Right lobe of liver (tissue), 4 donors: ENCODE measurements around the gene PRXL2A.

ENCODE experiments used
- POLR2A ChIP-seq: fragments of 450-650 bp; IDR thresholded peaks from one replicate; pipeline ENCODE4 v1.6.1; 2017; ENCODE audit warnings: antibody characterized with exemption, mild to moderate bottlenecking
- TF ChIP-seq, protein P1 (sequence below), 4 donors: fragments of 200-600 bp in 3 of 4; fragments of 450-650 bp in 1 of 4; IDR thresholded peaks; one replicate each; pipeline versions ENCODE4 v1.5.1 to v1.8.0; 2016 to 2022; ENCODE audit warnings: antibody characterized with exemption in 4 of 4, mild to moderate bottlenecking in 2 of 4
- donor health status: DM: no; HTN: no; CAD: no.
- donor health status: DM: no; HTN: no; CAD: no.
- donor health status: DM: no; HTN: yes; CAD: no.

DNA sequence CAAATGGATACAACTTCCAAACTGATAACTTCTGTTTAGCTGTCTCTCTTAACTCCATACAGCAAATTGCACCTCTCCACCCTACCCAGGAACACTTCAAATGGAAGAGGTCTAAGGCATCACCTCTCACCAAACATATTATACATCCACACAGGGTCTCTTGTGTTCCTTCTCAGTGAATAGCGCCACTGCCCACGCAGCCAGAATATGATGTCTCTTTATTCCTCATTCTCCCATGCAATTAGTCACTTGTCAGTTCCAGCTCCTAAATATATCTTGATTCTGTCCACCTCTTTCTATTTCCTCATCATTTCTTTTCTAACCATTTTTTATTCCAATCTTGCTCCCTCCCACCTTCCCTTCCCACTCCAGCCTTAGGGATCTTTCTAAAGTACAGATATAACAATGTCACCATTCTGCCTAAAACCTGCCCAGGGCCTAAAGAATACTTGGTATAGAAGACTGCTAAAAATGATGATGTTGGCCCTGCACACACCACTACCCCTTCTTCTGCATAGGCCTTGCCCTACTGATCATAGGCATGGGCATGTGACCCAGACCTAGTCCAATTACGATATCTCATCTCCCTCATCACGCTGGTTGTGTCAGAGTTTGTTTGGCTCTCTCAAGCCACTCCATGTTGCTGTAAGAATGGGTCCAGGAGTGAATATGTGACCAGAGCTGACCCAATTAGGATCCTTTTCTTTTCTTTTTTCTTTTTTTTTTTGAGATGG lies 40.0 kb downstream of the PRXL2A start:
- TF ChIP-seq, protein P1, sequence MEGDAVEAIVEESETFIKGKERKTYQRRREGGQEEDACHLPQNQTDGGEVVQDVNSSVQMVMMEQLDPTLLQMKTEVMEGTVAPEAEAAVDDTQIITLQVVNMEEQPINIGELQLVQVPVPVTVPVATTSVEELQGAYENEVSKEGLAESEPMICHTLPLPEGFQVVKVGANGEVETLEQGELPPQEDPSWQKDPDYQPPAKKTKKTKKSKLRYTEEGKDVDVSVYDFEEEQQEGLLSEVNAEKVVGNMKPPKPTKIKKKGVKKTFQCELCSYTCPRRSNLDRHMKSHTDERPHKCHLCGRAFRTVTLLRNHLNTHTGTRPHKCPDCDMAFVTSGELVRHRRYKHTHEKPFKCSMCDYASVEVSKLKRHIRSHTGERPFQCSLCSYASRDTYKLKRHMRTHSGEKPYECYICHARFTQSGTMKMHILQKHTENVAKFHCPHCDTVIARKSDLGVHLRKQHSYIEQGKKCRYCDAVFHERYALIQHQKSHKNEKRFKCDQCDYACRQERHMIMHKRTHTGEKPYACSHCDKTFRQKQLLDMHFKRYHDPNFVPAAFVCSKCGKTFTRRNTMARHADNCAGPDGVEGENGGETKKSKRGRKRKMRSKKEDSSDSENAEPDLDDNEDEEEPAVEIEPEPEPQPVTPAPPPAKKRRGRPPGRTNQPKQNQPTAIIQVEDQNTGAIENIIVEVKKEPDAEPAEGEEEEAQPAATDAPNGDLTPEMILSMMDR (IDR thresholded peaks at IDR 0.05) = no peak
- TF ChIP-seq POLR2A = no peak
